Measurements from ENCODE around the gene NEMF.
"Not testable (repeated sequence)": the region's sequence is repeated elsewhere in the genome, so short reads cannot be mapped to it uniquely, and the experiment has no call there.

The NEMF gene

DNA sequence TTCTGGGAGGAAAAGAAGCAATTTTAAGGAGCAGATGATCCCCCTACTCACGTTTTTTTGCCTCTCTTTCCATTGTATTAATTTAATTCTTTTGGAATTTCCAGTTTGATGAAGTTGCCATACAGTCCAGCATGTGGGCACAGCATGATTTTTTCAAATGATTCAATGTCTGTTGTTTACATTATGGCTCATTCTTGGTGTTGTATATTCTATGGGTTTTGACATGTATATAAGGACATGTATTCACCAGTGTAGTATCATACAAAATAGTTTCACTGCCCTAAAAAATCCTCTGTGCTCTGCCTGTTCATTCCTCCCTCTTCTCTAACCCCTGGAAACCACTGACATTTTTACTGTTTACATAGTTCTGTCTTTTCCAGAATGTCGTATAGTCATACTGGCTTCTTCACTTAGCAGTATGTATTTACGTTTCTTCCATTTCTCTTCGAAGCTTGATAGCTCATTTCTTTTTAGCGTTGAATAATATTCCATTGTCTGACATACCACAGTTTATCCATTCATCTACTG, 98.0 kb downstream of the NEMF start:
- no peaks in the 10 kb centered on the region for H3K9me3 Mint-ChIP-seq
- no peaks in the 10 kb centered on the region for H3K27me3 Mint-ChIP-seq
- H3K4me3 Mint-ChIP-seq: no peak overlapping the region
- H3K4me1 Mint-ChIP-seq: no peaks in the 10 kb centered on the region
- no peak for DNase-seq
- no peak for ATAC-seq
- no peak overlapping the region for H3K27ac Mint-ChIP-seq

DNA sequence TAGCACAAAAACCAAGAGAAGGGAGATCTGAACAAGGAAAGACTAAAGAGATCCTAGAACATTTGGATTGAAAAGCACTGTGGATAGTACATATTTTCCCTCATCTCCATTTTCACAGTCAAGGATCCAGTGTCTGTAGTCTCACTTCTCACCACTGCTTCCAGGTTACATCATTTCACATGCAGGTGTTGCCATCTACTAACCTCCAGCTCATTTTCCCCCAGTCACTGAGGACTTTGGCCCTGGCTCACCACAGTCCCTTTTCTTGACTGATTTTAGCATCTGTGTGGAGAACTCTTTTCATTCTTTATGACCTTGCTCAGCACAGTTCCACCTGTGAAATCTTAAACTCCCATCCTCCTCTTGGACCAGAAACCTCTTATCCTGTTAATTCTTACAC, 106.1 kb downstream of the NEMF start:
- H3K4me1 Mint-ChIP-seq, ATAC-seq, DNase-seq, H3K4me3 Mint-ChIP-seq, H3K27me3 Mint-ChIP-seq, H3K9me3 Mint-ChIP-seq, H3K27ac Mint-ChIP-seq: not testable (repeated sequence)

DNA sequence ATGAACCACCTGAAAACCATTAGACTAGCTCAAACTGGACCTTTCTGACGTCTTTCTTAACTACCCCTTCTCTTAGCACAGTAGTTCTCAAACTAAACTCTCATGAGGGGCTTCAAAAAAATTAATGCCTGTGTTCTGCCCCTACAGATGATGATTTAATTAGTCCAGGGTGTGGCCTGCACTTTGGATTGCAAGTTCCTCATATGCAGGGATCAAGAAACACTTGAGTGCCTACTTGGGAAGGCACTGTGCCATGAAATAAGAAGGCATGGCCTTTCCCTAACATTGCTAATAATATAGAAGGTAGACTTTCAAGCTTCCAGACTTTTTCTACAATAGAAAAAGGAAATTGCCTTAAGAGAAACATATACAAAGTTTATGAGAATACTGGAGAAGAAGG, 107.4 kb downstream of the NEMF start:
- Mint-ChIP-seq H3K27me3 (no peaks in the 10 kb centered on the region), H3K9me3 (no peaks in the 10 kb centered on the region), H3K27ac (no peak overlapping the region), H3K4me3 (no peak overlapping the region), H3K4me1 (no peaks in the 10 kb centered on the region)
- ATAC-seq (no peak), DNase-seq (no peak)

DNA sequence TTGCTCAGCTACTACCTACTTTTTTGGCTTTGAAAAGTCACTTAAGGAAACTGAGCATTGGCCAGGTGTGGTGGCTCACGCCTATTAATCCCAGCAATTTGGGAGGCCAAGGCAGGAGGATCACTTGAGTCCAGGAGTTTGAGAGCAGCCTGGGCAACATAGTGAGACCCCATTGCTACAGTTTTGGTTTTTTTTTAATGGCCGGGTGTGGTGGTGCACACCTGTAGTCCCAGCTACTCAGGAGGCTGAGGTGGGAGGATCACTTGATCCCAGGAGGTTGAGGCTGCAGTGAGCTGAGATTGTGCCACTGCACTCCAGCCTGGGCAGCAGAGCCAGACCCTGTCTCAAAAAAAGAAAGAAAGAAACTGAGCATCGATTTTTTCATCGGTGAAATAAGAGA, 116.9 kb downstream of the NEMF start:
- not testable (repeated sequence) for H3K27ac Mint-ChIP-seq, DNase-seq, H3K9me3 Mint-ChIP-seq, H3K4me3 Mint-ChIP-seq, ATAC-seq, H3K4me1 Mint-ChIP-seq, H3K27me3 Mint-ChIP-seq

DNA sequence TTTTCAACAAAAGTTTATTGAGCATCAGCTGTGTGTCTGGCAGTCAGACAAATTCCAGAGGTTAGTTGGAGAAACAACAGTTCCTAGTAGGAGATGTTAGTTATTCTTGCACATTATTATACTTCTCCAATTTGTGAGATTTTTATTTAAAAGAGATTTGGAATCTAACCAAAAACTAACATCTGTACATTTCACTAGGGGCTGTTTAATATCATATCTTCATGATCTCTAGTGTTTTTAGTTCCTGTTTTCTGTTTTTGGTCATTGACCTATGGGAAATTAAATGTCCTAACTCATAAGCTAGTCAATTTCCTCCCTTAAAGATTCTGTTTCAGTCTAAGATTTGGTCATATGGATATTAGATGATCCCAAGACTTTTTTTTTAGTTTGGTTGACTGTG, 118.8 kb downstream of the NEMF start:
- H3K27me3 Mint-ChIP-seq: no peaks in the 10 kb centered on the region
- no peak overlapping the region for H3K27ac Mint-ChIP-seq

DNA sequence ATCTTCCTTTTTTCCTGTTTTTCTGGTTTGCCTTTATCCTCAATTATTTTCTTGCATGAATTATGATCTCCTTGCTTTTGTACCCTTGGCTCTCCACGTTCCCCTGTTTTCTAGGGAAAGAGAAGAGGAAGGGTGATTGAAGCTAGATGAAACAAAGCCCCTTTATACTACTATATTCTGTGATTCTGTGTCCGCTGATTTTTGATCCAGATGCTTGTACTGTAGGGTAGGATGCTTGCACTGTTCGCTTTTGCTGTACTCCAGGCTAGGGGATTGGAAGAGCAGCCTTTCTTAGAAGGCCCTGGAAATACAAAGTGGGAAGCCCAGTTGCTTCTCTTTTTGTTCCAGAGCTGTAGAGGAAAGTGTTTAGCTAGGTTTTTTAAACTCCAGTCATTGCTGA, 119.7 kb downstream of the NEMF start:
- Mint-ChIP-seq H3K9me3 (no peaks in the 10 kb centered on the region), H3K27me3 (no peaks in the 10 kb centered on the region), H3K4me1 (no peaks in the 10 kb centered on the region), H3K27ac (no peak overlapping the region), H3K4me3 (no peak overlapping the region)
- ATAC-seq: no peak
- no peak for DNase-seq

More for the DNA sequence above, 118.8 kb downstream of the NEMF start:
- H3K4me1 Mint-ChIP-seq: no peaks in the 10 kb centered on the region
- ATAC-seq (no peak), DNase-seq (no peak)
- no peak overlapping the region for H3K4me3 Mint-ChIP-seq
- no peaks in the 10 kb centered on the region for H3K9me3 Mint-ChIP-seq

Data from stimulated activated naive CD8-positive, alpha-beta T cell treated with anti-CD3 and anti-CD28 coated beads, Interleukin-15, amount 100 ng/mL, for 72 hours (primary cell).